ENCODE results near the gene SCNN1A. TPM values are rescaled to one million over a fixed set of nuclear protein-coding genes. Genes with fewer than 3 reads are reported as not detected.
A peak's percentile ranks its signal among the peaks of the same experiment; 100 is the strongest.

Gene SCNN1A
- total RNA-seq, 1 experiment from 2014 or later = 118 TPM

- ChIA-PET CTCF (interaction anchor here (1.3 kb wide), 1 partner anchor 103 kb away, joined by 3 read pairs; no protein-coding TSS in a partner anchor), RAD21 (ENCODE audit: low non-redundant PET in 1 of 2, low total read pairs in 2 of 2, uncharacterized antibody in 2 of 2, unreplicated experiment in 2 of 2) (interaction anchor here in 1 of 2 experiments (1.5 kb wide), 1 partner anchor 17 kb away, joined by 3 read pairs; no protein-coding TSS in a partner anchor), POLR2A (interaction anchor here (1.0 to 2.4 kb wide), 4 partner anchors 17 to 361 kb away, joined by 3 to 9 read pairs (median 3); partner anchors contain the start of gene COPS7A)
- Histone ChIP-seq H3K4me3 (replicated peaks in 1 of 2; ENCODE audit: low read depth in 1 of 2, low read length in 2 of 2) (no peak overlapping the region), H3K27me3 (ENCODE audit: insufficient read depth, low read length) (no peaks in the 10 kb centered on the region), H2AFZ (ENCODE audit: low read depth, low read length, poor library complexity, severe bottlenecking) (no peak overlapping the region), H3K4me2 (ENCODE audit: low read length) (peak overlapping the region; percentile 98), H3K79me2 (ENCODE audit: insufficient read depth, low read length) (peaks cover 49% of the 10 kb centered on the region), H3K4me1 (ENCODE audit: control insufficient read depth in 1 of 2, insufficient read depth in 2 of 2, low read length in 2 of 2) (peaks cover 53 to 72% of the 10 kb centered on the region in 2 experiments), H3K36me3 (ENCODE audit: control insufficient read depth in 1 of 2, insufficient read depth in 2 of 2, low read length in 2 of 2) (peaks cover 2 to 17% of the 10 kb centered on the region in 2 experiments; a peak in 3 of 4 replicates), H3K27ac (ENCODE audit: low read depth, low read length) (peak overlapping the region; percentile 99), H3K9me2 (ENCODE audit: insufficient read depth) (no peaks in the 10 kb centered on the region), H3K9ac (ENCODE audit: low read length) (peak overlapping the region; percentile 85), H3K9me3 (ENCODE audit: control insufficient read depth in 1 of 2, insufficient read depth in 1 of 2, low read depth in 1 of 2, low read length in 2 of 2) (no peaks in the 10 kb centered on the region), H4K20me1 (ENCODE audit: insufficient read depth) (no peaks in the 10 kb centered on the region)
- intact Hi-C loops (cut with micrococcal nuclease) = no loop called here
- ATAC-seq = no peak
- BruUV-seq (replicated peaks) = no TSS peak
- no peak for DNase-seq (ENCODE audit: low read depth, low spot score)
- TF ChIP-seq EZH2 (IDR thresholded peaks at IDR 0.05) (no peak), EGR1 (IDR thresholded peaks at IDR 0.05; ENCODE audit: low read depth) (no peak), POLR2AphosphoS5 (IDR thresholded peaks at IDR 0.05; ENCODE audit: low read depth, low read length) (no peak), ZBTB33 (IDR thresholded peaks at IDR 0.05; ENCODE audit: extremely low read depth, insufficient replicate concordance, low read length) (no peak), TCF7L2 (IDR thresholded peaks at IDR 0.05; ENCODE audit: borderline replicate concordance, extremely low read depth, insufficient read depth, insufficient read length) (no peak), ZNF274 (IDR thresholded peaks at IDR 0.05; ENCODE audit: low read depth, low read length) (no peak), CEBPB (IDR thresholded peaks at IDR 0.05; ENCODE audit: low read depth) (no peak), SRF (IDR thresholded peaks at IDR 0.05; ENCODE audit: low read depth) (no peak), EZH2phosphoT487 (IDR thresholded peaks at IDR 0.05; ENCODE audit: borderline replicate concordance) (no peak), SP1 (IDR thresholded peaks at IDR 0.05; ENCODE audit: low read depth) (no peak), RAD21 (IDR thresholded peaks at IDR 0.05; ENCODE audit: low read depth) (no peak), CBX3 (IDR thresholded peaks at IDR 0.05; ENCODE audit: low read depth) (no peak), YY1 (IDR thresholded peaks at IDR 0.05; ENCODE audit: extremely low read depth, insufficient replicate concordance, low read depth, low read length) (no peak), ATF3 (IDR thresholded peaks at IDR 0.05) (no peak), ZFX (IDR thresholded peaks at IDR 0.05) (no peak), FOSL1 (IDR thresholded peaks at IDR 0.05; ENCODE audit: low read depth) (no peak)
- TF ChIP-seq, protein P1, sequence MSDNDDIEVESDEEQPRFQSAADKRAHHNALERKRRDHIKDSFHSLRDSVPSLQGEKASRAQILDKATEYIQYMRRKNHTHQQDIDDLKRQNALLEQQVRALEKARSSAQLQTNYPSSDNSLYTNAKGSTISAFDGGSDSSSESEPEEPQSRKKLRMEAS (IDR thresholded peaks at IDR 0.05) = no peak
- TF ChIP-seq, protein P2, sequence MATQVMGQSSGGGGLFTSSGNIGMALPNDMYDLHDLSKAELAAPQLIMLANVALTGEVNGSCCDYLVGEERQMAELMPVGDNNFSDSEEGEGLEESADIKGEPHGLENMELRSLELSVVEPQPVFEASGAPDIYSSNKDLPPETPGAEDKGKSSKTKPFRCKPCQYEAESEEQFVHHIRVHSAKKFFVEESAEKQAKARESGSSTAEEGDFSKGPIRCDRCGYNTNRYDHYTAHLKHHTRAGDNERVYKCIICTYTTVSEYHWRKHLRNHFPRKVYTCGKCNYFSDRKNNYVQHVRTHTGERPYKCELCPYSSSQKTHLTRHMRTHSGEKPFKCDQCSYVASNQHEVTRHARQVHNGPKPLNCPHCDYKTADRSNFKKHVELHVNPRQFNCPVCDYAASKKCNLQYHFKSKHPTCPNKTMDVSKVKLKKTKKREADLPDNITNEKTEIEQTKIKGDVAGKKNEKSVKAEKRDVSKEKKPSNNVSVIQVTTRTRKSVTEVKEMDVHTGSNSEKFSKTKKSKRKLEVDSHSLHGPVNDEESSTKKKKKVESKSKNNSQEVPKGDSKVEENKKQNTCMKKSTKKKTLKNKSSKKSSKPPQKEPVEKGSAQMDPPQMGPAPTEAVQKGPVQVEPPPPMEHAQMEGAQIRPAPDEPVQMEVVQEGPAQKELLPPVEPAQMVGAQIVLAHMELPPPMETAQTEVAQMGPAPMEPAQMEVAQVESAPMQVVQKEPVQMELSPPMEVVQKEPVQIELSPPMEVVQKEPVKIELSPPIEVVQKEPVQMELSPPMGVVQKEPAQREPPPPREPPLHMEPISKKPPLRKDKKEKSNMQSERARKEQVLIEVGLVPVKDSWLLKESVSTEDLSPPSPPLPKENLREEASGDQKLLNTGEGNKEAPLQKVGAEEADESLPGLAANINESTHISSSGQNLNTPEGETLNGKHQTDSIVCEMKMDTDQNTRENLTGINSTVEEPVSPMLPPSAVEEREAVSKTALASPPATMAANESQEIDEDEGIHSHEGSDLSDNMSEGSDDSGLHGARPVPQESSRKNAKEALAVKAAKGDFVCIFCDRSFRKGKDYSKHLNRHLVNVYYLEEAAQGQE (IDR thresholded peaks at IDR 0.05; ENCODE audit: low read depth) = no peak
Observed at GRCh38 chr12:6362403-6362802, 13.0 kb downstream of the SCNN1A start.
